GM18517 (cell line): ENCODE measurements around the gene CDH13.

Experiments
- ATAC-seq: cut with Tn5 transposase; IDR thresholded peaks from one replicate; pipeline ENCODE4 v1.9.1; 2021; ENCODE audit warnings: mild to moderate bottlenecking, moderate library complexity; ENCODE audit not compliant: unreplicated experiment

Gene CDH13

GRCh38 chr16:83269048-83269447 is 642.3 kb downstream of the CDH13 start:
- ATAC-seq: no peak

GRCh38 chr16:83269541-83269940 is 642.8 kb downstream of the CDH13 start:
- ATAC-seq: no peak

GRCh38 chr16:83270061-83270460 is 643.3 kb downstream of the CDH13 start:
- no peak for ATAC-seq

GRCh38 chr16:83270640-83271039 is 643.9 kb downstream of the CDH13 start:
- ATAC-seq: no peak

GRCh38 chr16:83271123-83271522 is 644.4 kb downstream of the CDH13 start:
- ATAC-seq: no peak

GRCh38 chr16:83271970-83272575 is 645.3 kb downstream of the CDH13 start:
- no peak for ATAC-seq

- no peak for ATAC-seq
Observed at GRCh38 chr16:83272843-83273242, 646.1 kb downstream of the CDH13 start.

- ATAC-seq: no peak
Observed at GRCh38 chr16:83273504-83274173, 646.9 kb downstream of the CDH13 start.

- ATAC-seq: no peak
Observed at GRCh38 chr16:83279251-83279650, 652.5 kb downstream of the CDH13 start.

GRCh38 chr16:83285921-83286320 is 659.2 kb downstream of the CDH13 start:
- no peak for ATAC-seq

- ATAC-seq: no peak
Observed at GRCh38 chr16:83296505-83296904, 669.7 kb downstream of the CDH13 start.

GRCh38 chr16:83298541-83298940 is 671.8 kb downstream of the CDH13 start:
- ATAC-seq: no peak

GRCh38 chr16:83300326-83300725 is 673.6 kb downstream of the CDH13 start:
- no peak for ATAC-seq

- ATAC-seq: no peak
Observed at GRCh38 chr16:83301971-83302370, 675.2 kb downstream of the CDH13 start.

- ATAC-seq: no peak
Observed at GRCh38 chr16:83302853-83303252, 676.1 kb downstream of the CDH13 start.

GRCh38 chr16:83305092-83305491 is 678.3 kb downstream of the CDH13 start:
- no peak for ATAC-seq

GRCh38 chr16:83306961-83307593 is 680.3 kb downstream of the CDH13 start:
- ATAC-seq: no peak

- no peak for ATAC-seq
Observed at GRCh38 chr16:83307594-83307992, 680.8 kb downstream of the CDH13 start.

- no peak for ATAC-seq
Observed at GRCh38 chr16:83308414-83308813, 681.6 kb downstream of the CDH13 start.

- no peak for ATAC-seq
Observed at GRCh38 chr16:83310816-83311215, 684.0 kb downstream of the CDH13 start.

- ATAC-seq: no peak
Observed at GRCh38 chr16:83312015-83312717, 685.4 kb downstream of the CDH13 start.
